ENCODE results near the gene RAVER1. TPM values are rescaled to one million over a fixed set of nuclear protein-coding genes. Genes with fewer than 3 reads are reported as not detected.
"Not testable (repeated sequence)": the region's sequence is repeated elsewhere in the genome, so short reads cannot be mapped to it uniquely, and the experiment has no call there.

Gene RAVER1, protein sequence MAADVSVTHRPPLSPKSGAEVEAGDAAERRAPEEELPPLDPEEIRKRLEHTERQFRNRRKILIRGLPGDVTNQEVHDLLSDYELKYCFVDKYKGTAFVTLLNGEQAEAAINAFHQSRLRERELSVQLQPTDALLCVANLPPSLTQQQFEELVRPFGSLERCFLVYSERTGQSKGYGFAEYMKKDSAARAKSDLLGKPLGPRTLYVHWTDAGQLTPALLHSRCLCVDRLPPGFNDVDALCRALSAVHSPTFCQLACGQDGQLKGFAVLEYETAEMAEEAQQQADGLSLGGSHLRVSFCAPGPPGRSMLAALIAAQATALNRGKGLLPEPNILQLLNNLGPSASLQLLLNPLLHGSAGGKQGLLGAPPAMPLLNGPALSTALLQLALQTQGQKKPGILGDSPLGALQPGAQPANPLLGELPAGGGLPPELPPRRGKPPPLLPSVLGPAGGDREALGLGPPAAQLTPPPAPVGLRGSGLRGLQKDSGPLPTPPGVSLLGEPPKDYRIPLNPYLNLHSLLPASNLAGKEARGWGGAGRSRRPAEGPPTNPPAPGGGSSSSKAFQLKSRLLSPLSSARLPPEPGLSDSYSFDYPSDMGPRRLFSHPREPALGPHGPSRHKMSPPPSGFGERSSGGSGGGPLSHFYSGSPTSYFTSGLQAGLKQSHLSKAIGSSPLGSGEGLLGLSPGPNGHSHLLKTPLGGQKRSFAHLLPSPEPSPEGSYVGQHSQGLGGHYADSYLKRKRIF
- 25.5 TPM for total RNA-seq

GRCh38 chr19:10332965-10333757, at the start of gene RAVER1:
TSS of gene RAVER1 (minus strand) at chr19:10333529. CDS start at chr19:10333507, 22 bp downstream.
- peak in 1 of 2 donors; percentile 96 for DNase-seq (ENCODE audit: extremely low spot score in 2 of 2)
- H3K36me3 ChIP-seq: peaks cover 0 to 23% of the 10 kb centered on the region in 2 donors
- no peaks in the 10 kb centered on the region for H3K27me3 ChIP-seq
- TF ChIP-seq, protein P1, sequence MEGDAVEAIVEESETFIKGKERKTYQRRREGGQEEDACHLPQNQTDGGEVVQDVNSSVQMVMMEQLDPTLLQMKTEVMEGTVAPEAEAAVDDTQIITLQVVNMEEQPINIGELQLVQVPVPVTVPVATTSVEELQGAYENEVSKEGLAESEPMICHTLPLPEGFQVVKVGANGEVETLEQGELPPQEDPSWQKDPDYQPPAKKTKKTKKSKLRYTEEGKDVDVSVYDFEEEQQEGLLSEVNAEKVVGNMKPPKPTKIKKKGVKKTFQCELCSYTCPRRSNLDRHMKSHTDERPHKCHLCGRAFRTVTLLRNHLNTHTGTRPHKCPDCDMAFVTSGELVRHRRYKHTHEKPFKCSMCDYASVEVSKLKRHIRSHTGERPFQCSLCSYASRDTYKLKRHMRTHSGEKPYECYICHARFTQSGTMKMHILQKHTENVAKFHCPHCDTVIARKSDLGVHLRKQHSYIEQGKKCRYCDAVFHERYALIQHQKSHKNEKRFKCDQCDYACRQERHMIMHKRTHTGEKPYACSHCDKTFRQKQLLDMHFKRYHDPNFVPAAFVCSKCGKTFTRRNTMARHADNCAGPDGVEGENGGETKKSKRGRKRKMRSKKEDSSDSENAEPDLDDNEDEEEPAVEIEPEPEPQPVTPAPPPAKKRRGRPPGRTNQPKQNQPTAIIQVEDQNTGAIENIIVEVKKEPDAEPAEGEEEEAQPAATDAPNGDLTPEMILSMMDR (IDR thresholded peaks at IDR 0.05): no peak
- TF ChIP-seq POLR2AphosphoS5 (IDR thresholded peaks at IDR 0.05; ENCODE audit: insufficient read depth in 1 of 2, low read depth in 1 of 2): peak; percentile 85 to 95
- TF ChIP-seq POLR2A (IDR thresholded peaks at IDR 0.05): peak in 1 of 2 donors; percentile 51
- H3K9me3 ChIP-seq: no peaks in the 10 kb centered on the region
- H3K27ac ChIP-seq: peak within 1 kb of the TSS; percentile 78
- H3K4me3 ChIP-seq: peak within 1 kb of the TSS; percentile 74 to 92
- peaks cover 23% of the 10 kb centered on the region for H3K4me1 ChIP-seq
- intact Hi-C loops (cut with DNase I): loop anchor here (5.0 kb wide), 1 partner anchor 61 kb away; the partner anchor contains the start of gene ICAM1

DNA sequence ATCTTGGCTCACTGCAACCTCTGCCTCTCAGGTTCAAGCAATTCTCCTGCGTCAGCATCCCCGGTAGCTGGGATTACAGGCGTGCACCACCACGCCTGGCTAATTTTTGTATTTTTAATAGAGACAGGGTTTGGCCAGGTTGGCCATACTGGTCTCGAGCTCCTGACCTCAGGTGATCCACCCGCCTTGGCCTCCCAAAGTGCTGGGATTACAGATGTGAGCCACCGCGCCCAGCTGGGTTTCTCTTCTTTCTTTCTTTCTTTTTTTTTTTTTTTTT, 49.8 kb upstream of the RAVER1 start:
- H3K9me3 ChIP-seq; H3K27ac ChIP-seq; H3K27me3 ChIP-seq; H3K36me3 ChIP-seq; intact Hi-C loops (cut with DNase I); DNase-seq (ENCODE audit: extremely low spot score in 2 of 2); H3K4me3 ChIP-seq: not testable (repeated sequence)
- H3K4me1 ChIP-seq: peaks cover 16% of the 10 kb centered on the region

GRCh38 chr19:10380313-10381102, 47.2 kb upstream of the RAVER1 start, which contains the start of gene TYK2:
TSS of gene TYK2 (minus strand) at chr19:10380572. CDS start at chr19:10378406, 2,166 bp downstream.
- Histone ChIP-seq H3K4me3 (peak within 1 kb of the TSS; percentile 71 to 89), H3K27me3 (no peaks in the 10 kb centered on the region), H3K36me3 (peaks cover 0 to 23% of the 10 kb centered on the region in 2 donors), H3K27ac (peak within 1 kb of the TSS; percentile 83), H3K9me3 (no peaks in the 10 kb centered on the region), H3K4me1 (peaks cover 16% of the 10 kb centered on the region)
- intact Hi-C loops (cut with DNase I): no loop called here
- peak in 1 of 2 donors; percentile 99 for DNase-seq (ENCODE audit: extremely low spot score in 2 of 2)
- no peak for TF ChIP-seq POLR2A (IDR thresholded peaks at IDR 0.05)
- peak; percentile 82 to 92 for TF ChIP-seq POLR2AphosphoS5 (IDR thresholded peaks at IDR 0.05; ENCODE audit: insufficient read depth in 1 of 2, low read depth in 1 of 2)
- TF ChIP-seq, protein P1 (IDR thresholded peaks at IDR 0.05): no peak

DNA sequence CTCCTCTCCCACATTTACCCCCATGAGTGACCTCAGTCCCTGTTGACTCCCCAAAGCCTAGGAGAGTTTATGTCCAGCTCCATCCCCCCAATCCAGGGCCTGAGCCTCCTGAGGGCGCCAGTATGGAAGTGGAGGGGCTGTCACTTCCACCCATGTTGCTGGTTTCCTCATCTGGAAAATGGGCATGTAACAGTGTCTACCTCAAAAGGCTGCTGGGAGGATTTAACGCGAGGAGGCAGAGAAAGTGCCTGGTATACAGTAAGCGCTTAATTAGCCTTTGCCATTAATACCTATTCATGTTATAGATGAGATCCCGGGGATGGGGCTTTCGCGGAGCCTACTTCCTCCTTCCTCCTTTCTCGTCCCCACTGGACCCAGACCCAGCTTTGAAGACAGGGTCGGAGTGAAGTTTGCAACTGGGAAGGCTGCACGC, 46.6 kb upstream of the RAVER1 start:
- intact Hi-C loops (cut with DNase I): no loop called here
- Histone ChIP-seq H3K27ac (peak overlapping the region; percentile 83), H3K36me3 (peaks cover 0 to 24% of the 10 kb centered on the region in 2 donors), H3K27me3 (no peaks in the 10 kb centered on the region), H3K4me3 (peak overlapping the region; percentile 71 to 89), H3K9me3 (no peaks in the 10 kb centered on the region), H3K4me1 (peaks cover 16% of the 10 kb centered on the region)
- no peak for TF ChIP-seq POLR2A (IDR thresholded peaks at IDR 0.05)
- no peak for DNase-seq (ENCODE audit: extremely low spot score in 2 of 2)

DNA sequence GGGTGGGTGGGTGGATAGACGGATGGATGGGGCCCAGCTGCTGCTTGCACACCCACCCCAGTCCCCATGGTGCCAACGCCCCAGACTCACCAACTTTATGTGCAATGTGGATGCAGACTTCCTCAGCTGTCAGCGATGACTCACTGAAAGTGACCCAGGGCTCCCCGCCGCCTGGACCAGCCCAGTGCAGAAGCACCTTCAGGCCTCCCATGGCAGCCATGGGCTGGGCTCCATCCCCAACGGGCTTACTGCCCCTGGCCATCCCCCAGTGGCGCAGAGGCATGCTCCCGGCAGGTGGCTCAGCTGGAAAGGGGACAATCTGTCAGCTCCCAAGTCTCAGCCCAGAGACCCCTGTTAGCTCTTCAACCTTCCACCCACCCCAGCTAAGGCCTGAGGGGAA, 44.8 kb upstream of the RAVER1 start:
- TF ChIP-seq POLR2A (IDR thresholded peaks at IDR 0.05): no peak
- TF ChIP-seq POLR2AphosphoS5 (IDR thresholded peaks at IDR 0.05; ENCODE audit: insufficient read depth in 1 of 2, low read depth in 1 of 2): no peak
- TF ChIP-seq, protein P1 (IDR thresholded peaks at IDR 0.05): no peak
- no peaks in the 10 kb centered on the region for H3K27me3 ChIP-seq
- H3K4me1 ChIP-seq: peaks cover 16% of the 10 kb centered on the region
- intact Hi-C loops (cut with DNase I): no loop called here
- no peaks in the 10 kb centered on the region for H3K9me3 ChIP-seq
- no peak for DNase-seq (ENCODE audit: extremely low spot score in 2 of 2)
- no peak overlapping the region for H3K4me3 ChIP-seq
- no peak overlapping the region for H3K27ac ChIP-seq
- H3K36me3 ChIP-seq: peaks cover 0 to 24% of the 10 kb centered on the region in 2 donors

DNA sequence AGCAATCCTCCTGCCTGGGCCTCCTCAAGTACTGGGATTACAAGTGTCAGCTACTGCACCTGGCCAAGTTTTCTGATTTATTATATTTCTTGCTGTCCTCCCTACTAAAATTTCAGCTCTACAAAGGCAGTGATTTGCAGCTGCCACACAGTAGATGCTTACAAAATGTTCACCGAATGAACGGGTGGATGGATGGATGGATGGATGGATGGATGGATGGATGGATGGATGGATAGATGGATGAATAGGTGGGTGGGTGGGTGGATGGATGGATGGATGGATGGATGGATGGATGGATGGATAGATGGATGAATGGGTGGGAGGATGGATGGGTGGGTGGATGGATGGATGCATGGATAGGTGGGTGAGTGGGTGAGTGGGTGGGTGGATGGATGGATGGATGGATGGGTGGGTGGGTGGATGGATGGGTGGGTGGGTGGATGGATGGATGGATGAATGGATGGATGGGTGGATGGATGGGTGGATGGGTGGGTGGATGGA, 43.9 kb upstream of the RAVER1 start:
- H3K4me3 ChIP-seq; H3K27ac ChIP-seq; intact Hi-C loops (cut with DNase I); H3K9me3 ChIP-seq; H3K27me3 ChIP-seq; DNase-seq (ENCODE audit: extremely low spot score in 2 of 2): not testable (repeated sequence)
- Histone ChIP-seq H3K36me3 (peaks cover 0 to 24% of the 10 kb centered on the region in 2 donors), H3K4me1 (peaks cover 16% of the 10 kb centered on the region)

All from vagina (tissue), 2 donors.